Choroid plexus epithelial cell (primary cell): ENCODE results near the gene RELN.
"Not testable (repeated sequence)": the region's sequence is repeated elsewhere in the genome, so short reads cannot be mapped to it uniquely, and the experiment has no call there.

Experiments
- DNase-seq: peaks from one replicate; pipeline ENCODE4 v3.0.0-alpha.2; 2010; ENCODE audit warnings: low read depth
- H3K4me3 ChIP-seq: 2 replicates; pipeline ENCODE4 v1.5.1; 2011; ENCODE audit warnings: low read depth, mild to moderate bottlenecking, control low read depth, low read length, moderate library complexity
- TF ChIP-seq, protein P1 (sequence below): conservative IDR thresholded peaks from 2 replicates; pipeline ENCODE4 v1.5.1; 2011; ENCODE audit warnings: low read depth, mild to moderate bottlenecking, control low read depth, inconsistent platforms, low read length, moderate library complexity

Gene RELN

DNA sequence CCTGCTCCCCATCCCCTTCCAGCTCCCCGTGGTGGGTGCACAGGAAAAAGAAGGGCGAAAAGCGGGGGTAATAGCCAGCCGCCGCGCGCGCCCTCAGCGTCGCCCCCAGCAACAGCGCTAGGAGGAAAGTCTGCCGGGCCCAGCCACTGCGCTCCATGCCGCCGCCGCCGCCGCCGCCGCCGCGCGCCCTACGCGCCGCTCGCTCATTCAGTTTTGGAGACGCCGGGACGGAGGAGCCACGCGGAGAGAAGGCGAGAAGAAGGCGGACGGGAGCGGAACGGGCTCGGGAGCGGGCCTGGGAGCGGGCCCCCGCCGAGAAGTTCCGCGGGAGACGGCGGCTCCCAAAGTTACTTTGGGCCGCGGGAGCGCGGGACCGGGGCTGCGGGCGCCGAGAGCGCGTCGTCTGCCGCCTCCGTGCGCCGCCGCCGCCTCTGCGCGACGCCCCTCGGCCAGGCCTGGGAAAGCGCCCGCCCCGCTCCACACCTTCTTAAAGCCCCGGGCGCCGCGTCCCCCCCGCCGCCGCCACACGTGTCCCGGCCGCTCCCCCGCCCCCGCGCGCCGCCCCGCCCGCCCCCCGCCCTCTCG lies at the start of gene RELN:
RELN (minus strand) TSS at position 459 of the 585 bp plus-strand sequence; CDS start at position 157, 302 bp downstream.
- peak within 1 kb of the TSS; percentile 42 for H3K4me3 ChIP-seq
- TF ChIP-seq, protein P1, sequence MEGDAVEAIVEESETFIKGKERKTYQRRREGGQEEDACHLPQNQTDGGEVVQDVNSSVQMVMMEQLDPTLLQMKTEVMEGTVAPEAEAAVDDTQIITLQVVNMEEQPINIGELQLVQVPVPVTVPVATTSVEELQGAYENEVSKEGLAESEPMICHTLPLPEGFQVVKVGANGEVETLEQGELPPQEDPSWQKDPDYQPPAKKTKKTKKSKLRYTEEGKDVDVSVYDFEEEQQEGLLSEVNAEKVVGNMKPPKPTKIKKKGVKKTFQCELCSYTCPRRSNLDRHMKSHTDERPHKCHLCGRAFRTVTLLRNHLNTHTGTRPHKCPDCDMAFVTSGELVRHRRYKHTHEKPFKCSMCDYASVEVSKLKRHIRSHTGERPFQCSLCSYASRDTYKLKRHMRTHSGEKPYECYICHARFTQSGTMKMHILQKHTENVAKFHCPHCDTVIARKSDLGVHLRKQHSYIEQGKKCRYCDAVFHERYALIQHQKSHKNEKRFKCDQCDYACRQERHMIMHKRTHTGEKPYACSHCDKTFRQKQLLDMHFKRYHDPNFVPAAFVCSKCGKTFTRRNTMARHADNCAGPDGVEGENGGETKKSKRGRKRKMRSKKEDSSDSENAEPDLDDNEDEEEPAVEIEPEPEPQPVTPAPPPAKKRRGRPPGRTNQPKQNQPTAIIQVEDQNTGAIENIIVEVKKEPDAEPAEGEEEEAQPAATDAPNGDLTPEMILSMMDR, result no peak
- peak; percentile 27 for DNase-seq

DNA sequence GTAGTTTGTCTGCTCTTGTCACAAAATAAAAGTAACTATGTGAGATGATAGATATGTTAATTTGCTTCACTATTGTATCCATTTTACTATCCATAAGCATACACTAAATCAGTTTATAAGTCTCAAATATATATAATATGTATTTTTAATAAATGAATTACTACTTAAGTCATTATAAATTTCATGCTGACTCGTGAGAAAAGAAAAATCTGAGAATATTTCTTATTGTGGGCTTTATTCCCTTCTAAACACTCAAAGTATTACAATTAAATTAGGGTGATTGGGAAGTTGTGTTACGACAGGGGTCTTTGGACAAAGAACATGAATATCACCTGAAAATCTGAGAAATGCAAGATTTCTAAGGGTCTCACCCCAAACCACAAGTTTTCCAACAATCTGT lies 48.7 kb upstream of the RELN start:
- TF ChIP-seq, protein P1, result no peak
- H3K4me3 ChIP-seq, result no peak overlapping the region
- no peak for DNase-seq

DNA sequence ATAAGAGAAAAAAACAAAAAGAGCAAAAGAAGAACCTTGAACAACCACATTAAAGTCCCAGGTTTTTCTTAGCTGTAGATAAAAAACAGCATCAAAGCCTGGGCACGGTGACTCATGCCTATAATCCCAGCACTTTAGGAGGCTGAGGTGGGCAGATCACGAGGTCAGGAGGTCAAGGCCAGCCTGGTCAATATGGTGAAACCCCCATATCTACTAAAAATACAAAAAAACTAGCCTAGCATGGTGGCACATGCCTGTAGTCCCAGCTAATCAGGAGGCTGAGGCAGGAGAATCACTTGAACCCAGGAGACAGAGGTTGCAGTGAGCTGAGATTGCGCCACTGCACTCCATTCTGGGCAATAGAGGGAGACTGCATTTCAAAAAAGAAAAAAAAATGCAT lies 47.4 kb upstream of the RELN start:
- not testable (repeated sequence) for DNase-seq, H3K4me3 ChIP-seq

DNA sequence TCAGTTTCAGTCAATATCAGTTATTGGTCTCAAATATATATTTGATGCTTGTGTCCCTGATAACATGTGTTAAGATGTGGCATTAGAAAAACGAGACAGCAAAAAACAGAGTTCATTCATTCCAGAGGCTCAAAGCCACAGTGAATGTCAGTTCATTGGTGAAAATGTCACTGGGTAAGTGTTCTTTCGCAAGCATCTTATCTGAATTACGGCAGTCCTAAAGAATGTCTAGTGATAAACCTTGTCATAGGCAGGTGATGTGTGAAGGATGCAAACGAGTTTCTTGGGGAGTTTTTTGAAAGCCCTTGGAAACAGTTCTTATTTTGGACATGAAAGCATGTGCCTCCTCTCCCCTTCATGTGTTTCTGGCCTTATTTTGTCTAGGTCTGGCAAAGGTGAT lies 45.9 kb upstream of the RELN start:
- TF ChIP-seq, protein P1, result no peak
- H3K4me3 ChIP-seq, result no peak overlapping the region
- no peak for DNase-seq

DNA sequence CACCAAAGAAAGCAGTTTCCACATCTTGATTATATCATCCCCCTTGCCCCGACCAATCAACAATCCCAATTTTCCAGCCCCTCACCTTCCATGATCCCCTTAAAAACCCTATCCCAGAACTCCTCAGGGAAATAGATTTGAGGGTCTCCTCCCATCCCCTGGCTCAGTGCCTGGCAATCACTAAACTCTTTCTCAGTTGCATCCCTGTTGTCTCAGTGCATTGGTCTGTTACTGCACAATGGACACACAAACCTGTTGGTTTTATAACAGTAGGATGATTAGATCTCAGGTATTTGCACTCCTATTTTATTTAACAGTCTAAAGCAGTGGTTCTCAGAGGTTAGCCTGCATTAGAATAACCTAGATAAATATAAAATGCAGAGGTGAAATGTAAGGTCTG lies 45.2 kb upstream of the RELN start:
- TF ChIP-seq, protein P1, result no peak
- no peak for DNase-seq
- no peak overlapping the region for H3K4me3 ChIP-seq

DNA sequence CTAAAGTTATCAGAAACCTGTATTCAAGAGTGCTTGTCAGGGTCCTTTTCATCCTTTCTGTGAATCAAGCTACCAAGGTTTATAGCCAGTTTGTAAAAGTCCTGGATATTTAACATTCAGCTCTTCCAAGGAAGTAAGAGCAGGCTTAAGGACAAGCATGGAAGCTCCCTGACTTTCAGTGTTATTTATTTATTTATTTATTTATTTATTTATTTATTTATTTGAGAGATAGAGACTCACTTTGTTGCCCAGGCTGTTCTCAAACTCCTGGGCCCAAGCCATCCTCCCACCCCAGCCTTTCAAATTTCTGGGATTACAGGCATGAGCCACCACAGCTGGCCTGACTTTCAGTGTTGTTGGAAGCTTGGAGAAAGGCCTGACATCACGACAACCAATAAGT lies 44.4 kb upstream of the RELN start:
- H3K4me3 ChIP-seq, result no peak overlapping the region
- no peak for DNase-seq
- TF ChIP-seq, protein P1, result no peak

DNA sequence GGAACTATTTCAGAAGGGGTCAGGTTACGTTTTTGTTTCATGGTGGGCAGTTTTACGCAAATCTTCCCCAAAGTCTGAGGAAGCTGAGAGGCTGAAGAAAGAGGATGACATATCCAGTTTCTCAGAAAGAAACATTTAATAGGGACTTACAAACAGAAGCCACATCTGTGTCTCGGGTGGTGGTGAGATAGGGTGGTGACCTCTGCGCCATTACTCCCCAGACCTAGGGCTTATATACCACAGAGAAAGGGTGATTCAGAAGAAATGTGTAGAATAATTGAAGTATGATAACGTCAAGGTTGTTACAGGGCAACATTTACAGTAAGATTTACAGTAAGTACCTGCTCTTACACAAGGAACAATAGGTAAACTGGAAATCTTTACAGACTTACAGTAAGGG lies 43.0 kb upstream of the RELN start:
- no peak overlapping the region for H3K4me3 ChIP-seq
- TF ChIP-seq, protein P1, result no peak
- no peak for DNase-seq
